ENCODE measurements around the gene BAG1.

The BAG1 gene

GRCh38 chr9:33244137-33244784, 20.2 kb downstream of the BAG1 start:
- no peak overlapping the region for H3K27ac ChIP-seq
- TF ChIP-seq, protein P1, sequence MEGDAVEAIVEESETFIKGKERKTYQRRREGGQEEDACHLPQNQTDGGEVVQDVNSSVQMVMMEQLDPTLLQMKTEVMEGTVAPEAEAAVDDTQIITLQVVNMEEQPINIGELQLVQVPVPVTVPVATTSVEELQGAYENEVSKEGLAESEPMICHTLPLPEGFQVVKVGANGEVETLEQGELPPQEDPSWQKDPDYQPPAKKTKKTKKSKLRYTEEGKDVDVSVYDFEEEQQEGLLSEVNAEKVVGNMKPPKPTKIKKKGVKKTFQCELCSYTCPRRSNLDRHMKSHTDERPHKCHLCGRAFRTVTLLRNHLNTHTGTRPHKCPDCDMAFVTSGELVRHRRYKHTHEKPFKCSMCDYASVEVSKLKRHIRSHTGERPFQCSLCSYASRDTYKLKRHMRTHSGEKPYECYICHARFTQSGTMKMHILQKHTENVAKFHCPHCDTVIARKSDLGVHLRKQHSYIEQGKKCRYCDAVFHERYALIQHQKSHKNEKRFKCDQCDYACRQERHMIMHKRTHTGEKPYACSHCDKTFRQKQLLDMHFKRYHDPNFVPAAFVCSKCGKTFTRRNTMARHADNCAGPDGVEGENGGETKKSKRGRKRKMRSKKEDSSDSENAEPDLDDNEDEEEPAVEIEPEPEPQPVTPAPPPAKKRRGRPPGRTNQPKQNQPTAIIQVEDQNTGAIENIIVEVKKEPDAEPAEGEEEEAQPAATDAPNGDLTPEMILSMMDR (IDR thresholded peaks at IDR 0.05), result no peak
- TF ChIP-seq ZFX (IDR thresholded peaks at IDR 0.05; ENCODE audit: borderline replicate concordance), result no peak

GRCh38 chr9:33242609-33243134, 21.8 kb downstream of the BAG1 start:
- TF ChIP-seq ZFX (IDR thresholded peaks at IDR 0.05; ENCODE audit: borderline replicate concordance), result no peak
- TF ChIP-seq, protein P1 (IDR thresholded peaks at IDR 0.05), result no peak
- no peak overlapping the region for H3K27ac ChIP-seq

DNA sequence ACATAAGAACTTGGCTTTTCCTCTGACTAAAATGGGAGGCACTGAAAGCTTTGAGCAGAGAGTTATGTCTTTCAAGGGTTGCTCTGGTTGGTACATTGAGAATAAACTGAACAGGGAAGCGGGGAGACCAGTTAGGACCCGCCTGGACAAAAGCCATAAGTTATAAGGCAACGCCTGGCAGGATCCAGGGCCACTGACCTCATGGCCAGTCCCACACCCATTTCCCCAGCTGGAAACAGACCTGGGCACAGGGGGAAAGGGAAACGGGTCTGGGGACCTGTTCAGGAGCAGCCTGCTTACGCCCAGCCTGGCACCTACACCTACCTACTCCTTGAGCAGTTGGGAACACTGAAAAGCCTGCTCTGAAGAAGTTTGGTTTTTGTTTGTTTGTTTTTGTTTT, 23.2 kb downstream of the BAG1 start:
- H3K27ac ChIP-seq, result no peak overlapping the region
- TF ChIP-seq ZFX (IDR thresholded peaks at IDR 0.05; ENCODE audit: borderline replicate concordance), result no peak
- TF ChIP-seq, protein P1 (IDR thresholded peaks at IDR 0.05), result no peak

GRCh38 chr9:33239921-33240320, 24.6 kb downstream of the BAG1 start, which contains the start of gene SPINK4:
TSS of gene SPINK4 (plus strand) at chr9:33240167. CDS start at chr9:33240209, 42 bp downstream.
- TF ChIP-seq ZFX (IDR thresholded peaks at IDR 0.05; ENCODE audit: borderline replicate concordance), result no peak
- TF ChIP-seq, protein P1 (IDR thresholded peaks at IDR 0.05), result no peak
- no peak within 1 kb of the TSS for H3K27ac ChIP-seq

- no peak for TF ChIP-seq ZFX (IDR thresholded peaks at IDR 0.05; ENCODE audit: borderline replicate concordance)
- TF ChIP-seq, protein P1 (IDR thresholded peaks at IDR 0.05), result no peak
These were observed 27.9 kb downstream of the BAG1 start for GRCh38 chr9:33236571-33236970.

GRCh38 chr9:33234511-33235467, 29.7 kb downstream of the BAG1 start:
- peak overlapping the region; percentile 67 for H3K27ac ChIP-seq
- TF ChIP-seq, protein P1 (IDR thresholded peaks at IDR 0.05), result no peak

More at GRCh38 chr9:33236571-33236970, 27.9 kb downstream of the BAG1 start:
- no peak overlapping the region for H3K27ac ChIP-seq

All from 22Rv1 (cell line).